Smooth muscle cell (in vitro differentiated cells): ENCODE measurements around the gene FOSB. TPM values are rescaled to one million over a fixed set of nuclear protein-coding genes. Genes with fewer than 3 reads are reported as not detected.

Experiments
- DNase-seq: peaks from one replicate; lab custom pipeline; 2025; ENCODE audit not compliant: unreplicated experiment; lab: John Stamatoyannopoulos, UW
- H2AFZ ChIP-seq: fragments of 200-600 bp; sonication (generic); 2 replicates; pipeline ENCODE4 v1.6.0; 2016; ENCODE audit warnings: antibody characterized with exemption, low read depth, mild to moderate bottlenecking
- H3F3A ChIP-seq: fragments of 200-600 bp; sonication (generic); 2 replicates; pipeline ENCODE4 v1.6.0; 2017; ENCODE audit warnings: antibody characterized with exemption, low read depth
- H3K27ac ChIP-seq: fragments of 200-600 bp; sonication (generic); 2 replicates; pipeline ENCODE4 v1.5.1; 2016; ENCODE audit warnings: low read depth, mild to moderate bottlenecking
- H3K27me3 ChIP-seq: fragments of 200-600 bp; sonication (generic); 2 replicates; pipeline ENCODE4 v1.6.1; 2016; ENCODE audit warnings: low read depth, mild to moderate bottlenecking
- H3K36me3 ChIP-seq: fragments of 200-600 bp; sonication (generic); 2 replicates; pipeline ENCODE4 v1.5.1; 2016; ENCODE audit warnings: low read depth
- H3K4me1 ChIP-seq: fragments of 200-600 bp; sonication (generic); 2 replicates; pipeline ENCODE4 v1.5.1; 2016; ENCODE audit warnings: low read depth
- H3K4me2 ChIP-seq: fragments of 200-600 bp; sonication (generic); 2 replicates; pipeline ENCODE4 v1.6.0; 2016; ENCODE audit warnings: mild to moderate bottlenecking
- H3K4me3 ChIP-seq: fragments of 200-600 bp; sonication (generic); 2 replicates; pipeline ENCODE4 v1.5.1; 2016; ENCODE audit warnings: mild to moderate bottlenecking
- H3K79me2 ChIP-seq: fragments of 200-600 bp; sonication (generic); 2 replicates; pipeline ENCODE4 v1.6.0; 2016; ENCODE audit warnings: low read depth, mild to moderate bottlenecking
- H3K9ac ChIP-seq: fragments of 200-600 bp; sonication (generic); 2 replicates; pipeline ENCODE4 v1.6.0; 2016; ENCODE audit warnings: low read depth
- H3K9me3 ChIP-seq: fragments of 200-600 bp; sonication (generic); replicated peaks from 2 replicates; pipeline ENCODE4 v1.5.1; 2016; ENCODE audit warnings: low read depth
- H4K20me1 ChIP-seq: fragments of 200-600 bp; sonication (generic); 2 replicates; pipeline ENCODE4 v1.6.0; 2016; ENCODE audit warnings: low read depth
- CTCF ChIP-seq: fragments of 200-600 bp; sonication (generic); IDR thresholded peaks from 2 replicates; pipeline ENCODE4 v1.5.1; 2017; ENCODE audit warnings: borderline replicate concordance, mild to moderate bottlenecking, antibody characterized with exemption; ENCODE audit not compliant: insufficient read depth, poor library complexity, severe bottlenecking
- WGBS: methylation state at CpG from one replicate; pipeline ENCODE4 v1.1.7; 2016; ENCODE audit warnings: low lambda C conversion rate; 5-methylcytosine and 5-hydroxymethylcytosine counted together
- polyA plus RNA-seq: library from polyadenylated mRNA; unstranded; fragments of >200 nt; fragmentation: Nextera tagmentation; extraction: Ambion mirVana; gene quantifications from 2 replicates; pipeline ENCODE4 v1.2.1, GENCODE V29; 2016
- total RNA-seq: library from RNA; depleted of rRNA; stranded (reverse); fragments of >200 nt; gene quantifications from 2 replicates; pipeline ENCODE4 v1.2.3, GENCODE V29; 2014

The FOSB gene
- total RNA-seq (171 and 186 TPM in 2 replicates), polyA plus RNA-seq (178 and 299 TPM in 2 replicates)

- H3K9ac ChIP-seq = peak within 1 kb of the TSS; percentile 100
- no peaks in the 10 kb centered on the region for H3K9me3 ChIP-seq
- peak within 1 kb of the TSS; percentile 99 for H3K27ac ChIP-seq
- H4K20me1 ChIP-seq = peaks cover 47% of the 10 kb centered on the region
- under 1% methylated on average over 54 of the region's 56 CpGs for WGBS
- no peaks in the 10 kb centered on the region for H3K27me3 ChIP-seq
- H3F3A ChIP-seq = no peaks in the 10 kb centered on the region
- H3K4me3 ChIP-seq = peak within 1 kb of the TSS; percentile 97
- H2AFZ ChIP-seq = peak within 1 kb of the TSS; percentile 95
- H3K36me3 ChIP-seq = peaks cover 8% of the 10 kb centered on the region
- H3K4me1 ChIP-seq = peaks cover 6% of the 10 kb centered on the region
- peak within 1 kb of the TSS; percentile 99 for H3K4me2 ChIP-seq
- H3K79me2 ChIP-seq = peaks cover 5% of the 10 kb centered on the region
- DNase-seq = peak; percentile 100
- TF ChIP-seq CTCF = no peak
These were observed at the start of gene FOSB for GRCh38 chr19:45467456-45468158. FOSB (plus strand) TSS chr19:45467996; CDS start chr19:45468587, 591 bp downstream.

GRCh38 chr19:45418802-45419201, 49.0 kb upstream of the FOSB start:
- Histone ChIP-seq H3K4me1 (peaks cover 5% of the 10 kb centered on the region), H3K27ac (no peak overlapping the region), H3K9ac (no peak overlapping the region), H3K36me3 (no peaks in the 10 kb centered on the region), H3F3A (no peaks in the 10 kb centered on the region), H2AFZ (no peak overlapping the region), H3K27me3 (no peaks in the 10 kb centered on the region), H3K4me2 (no peak overlapping the region), H3K9me3 (no peaks in the 10 kb centered on the region), H4K20me1 (no peaks in the 10 kb centered on the region), H3K79me2 (peaks cover 9% of the 10 kb centered on the region), H3K4me3 (no peak overlapping the region)
- 96% methylated on average over 9 of the region's 9 CpGs for WGBS
- no peak for DNase-seq
- no peak for TF ChIP-seq CTCF

GRCh38 chr19:45419396-45419795, 48.4 kb upstream of the FOSB start:
- Histone ChIP-seq H3K27me3 (no peaks in the 10 kb centered on the region), H3K4me1 (peaks cover 5% of the 10 kb centered on the region), H3K79me2 (peaks cover 9% of the 10 kb centered on the region), H3K9ac (no peak overlapping the region), H3K27ac (no peak overlapping the region), H3K36me3 (no peaks in the 10 kb centered on the region), H4K20me1 (no peaks in the 10 kb centered on the region), H3K4me3 (no peak overlapping the region), H3K9me3 (no peaks in the 10 kb centered on the region), H3F3A (no peaks in the 10 kb centered on the region), H2AFZ (no peak overlapping the region), H3K4me2 (no peak overlapping the region)
- no peak for DNase-seq
- TF ChIP-seq CTCF = no peak
- WGBS = 97% methylated on average over 4 of the region's 4 CpGs

GRCh38 chr19:45419895-45420294, 47.9 kb upstream of the FOSB start:
- no peak overlapping the region for H3K4me3 ChIP-seq
- peaks cover 5% of the 10 kb centered on the region for H3K4me1 ChIP-seq
- WGBS = 75% methylated on average over 1 of the region's 3 CpGs
- H3K79me2 ChIP-seq = peaks cover 9% of the 10 kb centered on the region
- no peak for DNase-seq
- H3K27me3 ChIP-seq = no peaks in the 10 kb centered on the region
- no peak overlapping the region for H3K4me2 ChIP-seq
- H3K27ac ChIP-seq = no peak overlapping the region
- H3K9me3 ChIP-seq = no peaks in the 10 kb centered on the region
- H4K20me1 ChIP-seq = no peaks in the 10 kb centered on the region
- no peaks in the 10 kb centered on the region for H3K36me3 ChIP-seq
- no peak overlapping the region for H3K9ac ChIP-seq
- H3F3A ChIP-seq = no peaks in the 10 kb centered on the region
- no peak overlapping the region for H2AFZ ChIP-seq
- no peak for TF ChIP-seq CTCF
